Loucy (cell line): ENCODE data around the gene NEK6.

Experiments
- H2AFZ ChIP-seq: fragments of 200-600 bp; sonication (generic); 2 replicates; pipeline ENCODE4 v1.6.0; 2016; ENCODE audit warnings: antibody characterized with exemption, mild to moderate bottlenecking, low read length, moderate library complexity
- H3F3A ChIP-seq: fragments of 200-600 bp; 2 replicates; pipeline ENCODE4 v1.6.0; 2016; ENCODE audit warnings: antibody characterized with exemption, low read depth, mild to moderate bottlenecking
- H3K27me3 ChIP-seq: fragments of 200-600 bp; sonication (generic); 2 replicates; pipeline ENCODE4 v1.6.1; 2014; ENCODE audit warnings: low read length, mild to moderate bottlenecking; ENCODE audit not compliant: insufficient read depth, poor library complexity, severe bottlenecking
- H3K36me3 ChIP-seq: fragments of 200-600 bp; sonication (generic); 2 replicates; pipeline ENCODE4 v1.6.1; 2016; ENCODE audit warnings: low read length; ENCODE audit not compliant: insufficient read depth
- H3K4me1 ChIP-seq: fragments of 200-600 bp; sonication (generic); 2 replicates; pipeline ENCODE4 v1.5.1; 2014; ENCODE audit warnings: low read length, mild to moderate bottlenecking; ENCODE audit not compliant: insufficient read depth, poor library complexity, severe bottlenecking
- H3K4me2 ChIP-seq: fragments of 200-600 bp; sonication (generic); 2 replicates; pipeline ENCODE4 v1.6.0; 2014; ENCODE audit warnings: antibody characterized with exemption, low read length, low read depth, mild to moderate bottlenecking; ENCODE audit not compliant: poor library complexity, severe bottlenecking
- H3K4me3 ChIP-seq: fragments of 200-600 bp; sonication (generic); 2 replicates; pipeline ENCODE4 v1.5.1; 2014; ENCODE audit warnings: low read length, mild to moderate bottlenecking, mixed read lengths; ENCODE audit not compliant: poor library complexity, severe bottlenecking
- H3K79me2 ChIP-seq: fragments of 200-600 bp; sonication (generic); 2 replicates; pipeline ENCODE4 v1.6.1; 2014; ENCODE audit warnings: low read length; ENCODE audit not compliant: insufficient read depth
- H3K9ac ChIP-seq: fragments of 200-600 bp; sonication (generic); 2 replicates; pipeline ENCODE4 v1.6.0; 2014; ENCODE audit warnings: mild to moderate bottlenecking, low read depth, low read length, moderate library complexity; ENCODE audit not compliant: poor library complexity, severe bottlenecking
- H3K9me2 ChIP-seq: fragments of 200-600 bp; sonication (generic); replicated peaks from 2 replicates; pipeline ENCODE4 v1.6.1; 2016; ENCODE audit warnings: low read depth, low read length, mixed read lengths
- H3K9me3 ChIP-seq: fragments of 200-600 bp; sonication (generic); 2 replicates; pipeline ENCODE4 v1.6.1; 2014; ENCODE audit warnings: mild to moderate bottlenecking, antibody characterized with exemption, low read length, low read depth; ENCODE audit not compliant: insufficient read depth
- H4K20me1 ChIP-seq: fragments of 200-600 bp; sonication (generic); 2 replicates; pipeline ENCODE4 v1.6.0; 2014; ENCODE audit warnings: antibody characterized with exemption, low read length, mild to moderate bottlenecking; ENCODE audit not compliant: insufficient read depth, poor library complexity, severe bottlenecking
- EZH2phosphoT487 ChIP-seq: fragments of 200-600 bp; IDR thresholded peaks from 2 replicates; pipeline ENCODE4 v1.6.1; 2018; ENCODE audit warnings: antibody characterized with exemption, mild to moderate bottlenecking, moderate library complexity, borderline replicate concordance
- TF ChIP-seq, protein P1 (sequence below): fragments of 200-600 bp; sonication (generic); conservative IDR thresholded peaks from 2 replicates; pipeline ENCODE4 v1.5.1; 2014; ENCODE audit warnings: mild to moderate bottlenecking, antibody characterized with exemption, low read length

Gene NEK6

DNA sequence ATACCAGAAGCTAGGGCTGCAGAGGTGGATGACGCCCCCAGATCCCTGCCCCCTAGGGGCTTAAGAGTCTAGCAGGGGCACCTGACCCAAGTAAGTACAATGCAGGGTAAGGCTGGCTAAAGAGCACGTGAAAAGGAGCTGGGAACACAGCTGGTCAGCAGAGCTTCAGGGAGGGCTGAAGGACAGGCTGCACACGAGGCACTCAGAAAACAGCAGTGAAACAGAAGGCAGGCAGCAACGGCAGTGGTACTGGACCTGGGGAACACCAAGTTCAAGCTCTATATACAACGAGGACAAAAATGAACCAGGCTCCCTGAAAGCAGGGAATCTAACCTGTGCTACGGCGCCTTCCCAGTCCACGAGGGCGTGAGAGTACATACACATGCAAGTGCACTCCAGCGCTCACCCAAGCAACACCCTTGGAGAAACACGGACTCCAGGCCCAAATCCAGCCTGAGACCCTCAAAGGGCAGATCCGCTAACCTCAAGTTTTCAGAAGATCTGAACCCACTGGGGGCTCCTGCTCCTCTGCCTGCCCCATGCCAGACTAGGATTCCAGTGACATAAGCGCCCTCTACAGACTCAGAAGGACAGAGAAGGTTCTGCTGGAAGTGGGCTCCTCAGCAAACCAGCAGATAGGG, 100.1 kb downstream of the NEK6 start:
- Histone ChIP-seq H4K20me1 (peaks cover 17% of the 10 kb centered on the region), H3K9ac (peak overlapping the region; percentile 69), H3K79me2 (peaks cover 85% of the 10 kb centered on the region), H3K4me3 (peak overlapping the region; percentile 46), H3K36me3 (peaks cover 30% of the 10 kb centered on the region; the same call in 1 of the 2 replicates), H3K9me3 (no peaks in the 10 kb centered on the region), H3K4me1 (peaks cover 28% of the 10 kb centered on the region), H2AFZ (no peak overlapping the region), H3K27me3 (no peaks in the 10 kb centered on the region), H3K4me2 (peak overlapping the region; percentile 67), H3F3A (no peaks in the 10 kb centered on the region), H3K9me2 (no peaks in the 10 kb centered on the region)
- TF ChIP-seq, protein P1, sequence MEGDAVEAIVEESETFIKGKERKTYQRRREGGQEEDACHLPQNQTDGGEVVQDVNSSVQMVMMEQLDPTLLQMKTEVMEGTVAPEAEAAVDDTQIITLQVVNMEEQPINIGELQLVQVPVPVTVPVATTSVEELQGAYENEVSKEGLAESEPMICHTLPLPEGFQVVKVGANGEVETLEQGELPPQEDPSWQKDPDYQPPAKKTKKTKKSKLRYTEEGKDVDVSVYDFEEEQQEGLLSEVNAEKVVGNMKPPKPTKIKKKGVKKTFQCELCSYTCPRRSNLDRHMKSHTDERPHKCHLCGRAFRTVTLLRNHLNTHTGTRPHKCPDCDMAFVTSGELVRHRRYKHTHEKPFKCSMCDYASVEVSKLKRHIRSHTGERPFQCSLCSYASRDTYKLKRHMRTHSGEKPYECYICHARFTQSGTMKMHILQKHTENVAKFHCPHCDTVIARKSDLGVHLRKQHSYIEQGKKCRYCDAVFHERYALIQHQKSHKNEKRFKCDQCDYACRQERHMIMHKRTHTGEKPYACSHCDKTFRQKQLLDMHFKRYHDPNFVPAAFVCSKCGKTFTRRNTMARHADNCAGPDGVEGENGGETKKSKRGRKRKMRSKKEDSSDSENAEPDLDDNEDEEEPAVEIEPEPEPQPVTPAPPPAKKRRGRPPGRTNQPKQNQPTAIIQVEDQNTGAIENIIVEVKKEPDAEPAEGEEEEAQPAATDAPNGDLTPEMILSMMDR: peak; percentile 66
- no peak for TF ChIP-seq EZH2phosphoT487

- no peak overlapping the region for H3K4me3 ChIP-seq
- H4K20me1 ChIP-seq: peaks cover 17% of the 10 kb centered on the region
- no peak overlapping the region for H2AFZ ChIP-seq
- TF ChIP-seq EZH2phosphoT487: no peak
- TF ChIP-seq, protein P1: no peak
- no peak overlapping the region for H3K4me2 ChIP-seq
- peaks cover 93% of the 10 kb centered on the region for H3K79me2 ChIP-seq
- H3K27me3 ChIP-seq: no peaks in the 10 kb centered on the region
- H3K9me2 ChIP-seq: no peaks in the 10 kb centered on the region
- H3K36me3 ChIP-seq: peaks cover 22% of the 10 kb centered on the region; the same call in 1 of the 2 replicates
- no peaks in the 10 kb centered on the region for H3K9me3 ChIP-seq
- H3F3A ChIP-seq: no peaks in the 10 kb centered on the region
- peaks cover 28% of the 10 kb centered on the region for H3K4me1 ChIP-seq
- no peak overlapping the region for H3K9ac ChIP-seq
Measured at GRCh38 chr9:124358631-124359030, 100.9 kb downstream of the NEK6 start.

DNA sequence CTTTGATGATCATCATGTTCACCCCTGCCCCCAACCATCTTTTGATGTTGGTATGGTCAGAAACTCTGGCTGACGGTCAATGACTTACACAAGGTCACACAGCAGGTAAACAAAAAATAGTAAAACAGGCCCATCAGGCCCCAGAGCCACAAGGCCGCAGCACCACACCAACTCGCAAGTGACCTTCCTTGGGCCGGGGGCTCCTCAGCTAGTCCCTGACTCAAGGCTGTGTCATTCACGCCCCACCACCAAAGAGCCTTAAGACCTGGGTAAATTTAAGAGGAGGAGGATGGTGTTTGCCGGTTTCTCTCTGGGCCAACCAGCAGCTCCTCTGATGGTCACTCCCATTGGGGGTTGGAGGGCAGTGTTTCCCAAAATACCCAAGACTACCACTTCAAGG, 101.7 kb downstream of the NEK6 start:
- Histone ChIP-seq H3F3A (no peaks in the 10 kb centered on the region), H3K4me2 (no peak overlapping the region), H2AFZ (no peak overlapping the region), H3K4me3 (no peak overlapping the region), H3K79me2 (peaks cover 95% of the 10 kb centered on the region), H3K36me3 (peaks cover 17% of the 10 kb centered on the region; the same call in 1 of the 2 replicates), H3K9me2 (no peaks in the 10 kb centered on the region), H3K27me3 (no peaks in the 10 kb centered on the region), H3K9me3 (no peaks in the 10 kb centered on the region), H3K9ac (no peak overlapping the region), H4K20me1 (peaks cover 17% of the 10 kb centered on the region), H3K4me1 (peaks cover 28% of the 10 kb centered on the region)
- TF ChIP-seq EZH2phosphoT487: no peak
- TF ChIP-seq, protein P1: no peak
